ENCODE measurements around the gene HIVEP1.
"Not testable (repeated sequence)": the region's sequence is repeated elsewhere in the genome, so short reads cannot be mapped to it uniquely, and the experiment has no call there.

GRCh38 chr6:12155769-12156168, 143.7 kb downstream of the HIVEP1 start:
- TF ChIP-seq, protein P1, sequence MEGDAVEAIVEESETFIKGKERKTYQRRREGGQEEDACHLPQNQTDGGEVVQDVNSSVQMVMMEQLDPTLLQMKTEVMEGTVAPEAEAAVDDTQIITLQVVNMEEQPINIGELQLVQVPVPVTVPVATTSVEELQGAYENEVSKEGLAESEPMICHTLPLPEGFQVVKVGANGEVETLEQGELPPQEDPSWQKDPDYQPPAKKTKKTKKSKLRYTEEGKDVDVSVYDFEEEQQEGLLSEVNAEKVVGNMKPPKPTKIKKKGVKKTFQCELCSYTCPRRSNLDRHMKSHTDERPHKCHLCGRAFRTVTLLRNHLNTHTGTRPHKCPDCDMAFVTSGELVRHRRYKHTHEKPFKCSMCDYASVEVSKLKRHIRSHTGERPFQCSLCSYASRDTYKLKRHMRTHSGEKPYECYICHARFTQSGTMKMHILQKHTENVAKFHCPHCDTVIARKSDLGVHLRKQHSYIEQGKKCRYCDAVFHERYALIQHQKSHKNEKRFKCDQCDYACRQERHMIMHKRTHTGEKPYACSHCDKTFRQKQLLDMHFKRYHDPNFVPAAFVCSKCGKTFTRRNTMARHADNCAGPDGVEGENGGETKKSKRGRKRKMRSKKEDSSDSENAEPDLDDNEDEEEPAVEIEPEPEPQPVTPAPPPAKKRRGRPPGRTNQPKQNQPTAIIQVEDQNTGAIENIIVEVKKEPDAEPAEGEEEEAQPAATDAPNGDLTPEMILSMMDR (IDR thresholded peaks at IDR 0.05): not testable (repeated sequence)
- not testable (repeated sequence) for TF ChIP-seq POLR2A (IDR thresholded peaks at IDR 0.05)

Data from right lobe of liver (tissue), 4 donors.